ENCODE measurements around the gene CRK.

- TF ChIP-seq GATA2 (IDR thresholded peaks at IDR 0.05; ENCODE audit: low read depth, low read length) (no peak), GATA3 (IDR thresholded peaks at IDR 0.05; ENCODE audit: low read depth, low read length) (no peak)
Measured at GRCh38 chr17:1493291-1493980, 37.4 kb upstream of the CRK start.
